GM12865 (cell line): ENCODE measurements around the gene ETFA.

Experiments
- DNase-seq: peaks from one replicate; pipeline ENCODE4 v3.0.0; 2010; ENCODE audit warnings: low read depth
- H3K4me3 ChIP-seq: 2 replicates; pipeline ENCODE4 v1.5.1; 2011; ENCODE audit warnings: mild to moderate bottlenecking, low read depth, low read length, control low read depth
- TF ChIP-seq, protein P1 (sequence below): IDR thresholded peaks from 2 replicates; pipeline ENCODE4 v1.5.1; 2011; ENCODE audit warnings: low read length, control low read depth, low read depth, inconsistent platforms; ENCODE audit not compliant: insufficient read depth; ENCODE audit errors: missing control alignments

ETFA gene

DNA sequence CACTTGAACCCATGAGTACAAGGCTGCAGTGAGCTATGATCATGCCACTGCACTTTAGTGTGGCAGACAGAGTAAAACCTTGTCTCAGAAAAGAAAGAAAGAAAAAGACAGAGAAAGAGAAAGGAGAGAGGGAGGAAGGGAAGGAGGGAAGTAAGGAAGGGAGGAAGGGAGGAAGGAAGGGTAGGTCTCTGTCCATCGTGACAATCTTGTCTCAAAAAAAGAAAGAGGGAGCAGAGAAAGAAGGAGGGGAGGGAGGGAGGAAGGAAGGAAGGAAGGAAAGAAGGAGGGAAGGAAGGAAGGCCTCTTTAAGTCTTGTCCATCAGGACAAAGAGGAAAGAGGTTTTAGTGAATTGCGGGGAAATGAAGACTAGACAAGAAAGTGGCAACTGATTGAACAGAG is 122.2 kb downstream of the ETFA start:
- TF ChIP-seq, protein P1, sequence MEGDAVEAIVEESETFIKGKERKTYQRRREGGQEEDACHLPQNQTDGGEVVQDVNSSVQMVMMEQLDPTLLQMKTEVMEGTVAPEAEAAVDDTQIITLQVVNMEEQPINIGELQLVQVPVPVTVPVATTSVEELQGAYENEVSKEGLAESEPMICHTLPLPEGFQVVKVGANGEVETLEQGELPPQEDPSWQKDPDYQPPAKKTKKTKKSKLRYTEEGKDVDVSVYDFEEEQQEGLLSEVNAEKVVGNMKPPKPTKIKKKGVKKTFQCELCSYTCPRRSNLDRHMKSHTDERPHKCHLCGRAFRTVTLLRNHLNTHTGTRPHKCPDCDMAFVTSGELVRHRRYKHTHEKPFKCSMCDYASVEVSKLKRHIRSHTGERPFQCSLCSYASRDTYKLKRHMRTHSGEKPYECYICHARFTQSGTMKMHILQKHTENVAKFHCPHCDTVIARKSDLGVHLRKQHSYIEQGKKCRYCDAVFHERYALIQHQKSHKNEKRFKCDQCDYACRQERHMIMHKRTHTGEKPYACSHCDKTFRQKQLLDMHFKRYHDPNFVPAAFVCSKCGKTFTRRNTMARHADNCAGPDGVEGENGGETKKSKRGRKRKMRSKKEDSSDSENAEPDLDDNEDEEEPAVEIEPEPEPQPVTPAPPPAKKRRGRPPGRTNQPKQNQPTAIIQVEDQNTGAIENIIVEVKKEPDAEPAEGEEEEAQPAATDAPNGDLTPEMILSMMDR, result no peak
- no peak overlapping the region for H3K4me3 ChIP-seq

GRCh38 chr15:76187163-76187562 is 124.1 kb downstream of the ETFA start:
- no peak for DNase-seq
- H3K4me3 ChIP-seq, result no peak overlapping the region
- TF ChIP-seq, protein P1, result no peak

More for the DNA sequence above, 122.2 kb downstream of the ETFA start:
- DNase-seq, result no peak

DNA sequence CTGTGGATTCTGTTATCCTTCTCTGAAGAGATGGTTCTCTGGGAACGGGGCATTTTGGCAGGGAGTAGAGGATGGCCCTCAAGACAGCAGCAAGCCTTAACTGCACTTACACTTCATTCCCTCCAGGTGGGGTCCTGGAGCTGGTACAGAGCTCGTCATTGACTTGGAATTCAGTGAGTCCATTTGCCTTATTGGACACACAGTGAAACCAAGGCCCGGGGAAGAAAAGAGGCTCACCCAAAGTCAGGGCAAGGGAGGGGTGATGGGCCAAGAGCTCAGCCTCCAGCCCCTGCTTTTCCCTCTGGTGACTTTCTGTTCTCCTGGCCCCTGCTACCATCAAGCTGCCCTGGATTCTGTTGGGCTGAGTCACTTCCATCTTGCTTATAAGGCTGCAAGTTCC is 125.6 kb downstream of the ETFA start:
- TF ChIP-seq, protein P1, result peak; percentile 67
- H3K4me3 ChIP-seq, result no peak overlapping the region
- DNase-seq, result peak; percentile 65

DNA sequence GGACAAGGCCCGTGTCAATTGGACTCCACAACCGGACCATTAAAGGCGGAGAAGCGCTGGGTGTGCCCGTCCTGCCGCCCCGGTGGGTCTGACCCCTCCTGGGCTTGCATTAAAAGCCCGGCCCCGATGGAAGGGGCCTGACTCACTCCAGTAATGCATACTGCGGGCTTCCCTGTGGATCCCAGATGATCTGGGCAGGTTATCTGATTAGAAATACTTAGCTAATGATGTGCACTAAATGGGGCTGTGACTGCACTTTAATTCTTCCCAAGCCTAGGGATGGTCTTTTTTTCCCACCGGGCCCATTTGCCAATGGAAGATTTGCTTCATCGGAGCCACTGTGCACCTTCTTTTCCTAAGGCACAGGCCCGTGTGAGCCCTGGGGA is 126.6 kb downstream of the ETFA start:
- TF ChIP-seq, protein P1, result no peak
- DNase-seq, result no peak
- no peak overlapping the region for H3K4me3 ChIP-seq

GRCh38 chr15:76183930-76184649 is 127.2 kb downstream of the ETFA start:
- no peak overlapping the region for H3K4me3 ChIP-seq
- TF ChIP-seq, protein P1, result no peak
- DNase-seq, result no peak

- DNase-seq, result peak; percentile 94
- H3K4me3 ChIP-seq, result no peak overlapping the region
- TF ChIP-seq, protein P1, result no peak
These were observed 129.6 kb downstream of the ETFA start for GRCh38 chr15:76181705-76182107.

DNA sequence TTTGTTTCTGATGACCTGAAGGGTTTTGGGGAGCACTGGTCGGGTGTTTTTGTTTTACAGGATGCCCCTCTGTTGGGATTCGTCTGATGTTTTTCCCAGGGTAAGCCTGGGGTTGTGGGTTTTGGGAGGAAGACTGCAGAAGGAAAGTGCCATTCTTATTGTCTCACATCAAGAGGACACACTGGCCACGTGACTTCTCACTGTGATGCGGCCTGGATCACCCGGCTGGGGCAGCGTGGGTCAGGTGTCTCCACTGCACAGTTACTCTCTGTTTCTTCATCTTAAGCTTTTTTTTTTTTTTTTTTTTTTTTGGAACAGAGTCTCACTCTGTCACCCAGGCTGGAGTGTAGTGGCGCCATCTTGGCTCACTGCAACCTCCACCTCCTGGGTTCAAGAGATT is 130.9 kb downstream of the ETFA start:
- no peak for DNase-seq
- H3K4me3 ChIP-seq, result no peak overlapping the region
- TF ChIP-seq, protein P1, result no peak
